Measurements from ENCODE around the gene PNPLA3.
"Not testable (repeated sequence)": the region's sequence is repeated elsewhere in the genome, so short reads cannot be mapped to it uniquely, and the experiment has no call there.

The PNPLA3 gene

DNA sequence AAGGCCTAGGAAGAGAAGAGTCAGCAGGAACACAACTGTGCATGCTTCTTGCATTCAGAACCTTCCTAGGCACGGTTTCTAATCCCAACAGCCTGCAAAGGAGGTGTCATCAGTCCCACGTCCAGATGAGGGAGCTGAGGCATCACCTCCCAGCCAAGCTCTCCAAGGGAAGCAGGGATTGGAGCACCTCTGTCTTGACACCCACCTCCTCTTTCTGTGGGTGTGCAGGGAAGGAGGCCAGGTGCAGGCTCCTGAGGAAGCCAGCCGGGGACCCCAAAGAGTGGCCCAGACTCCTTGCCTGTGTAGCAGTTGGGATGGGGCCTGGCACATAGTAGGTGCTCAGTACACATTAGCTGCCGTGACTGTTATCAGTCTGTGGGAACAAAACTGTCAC, 33.7 kb upstream of the PNPLA3 start:
- no peak for DNase-seq

GRCh38 chr22:43890901-43891331, 32.7 kb upstream of the PNPLA3 start:
- DNase-seq: no peak

- no peak for DNase-seq
These were observed 32.0 kb upstream of the PNPLA3 start, which contains the start of gene PNPLA5 for GRCh38 chr22:43891360-43892182. Gene PNPLA5 (minus strand): TSS chr22:43892013. CDS start chr22:43891880, 133 bp downstream.

GRCh38 chr22:43892183-43892894, 31.3 kb upstream of the PNPLA3 start:
- no peak for DNase-seq

- DNase-seq: no peak
These were observed 30.3 kb upstream of the PNPLA3 start for GRCh38 chr22:43893266-43893665.

DNA sequence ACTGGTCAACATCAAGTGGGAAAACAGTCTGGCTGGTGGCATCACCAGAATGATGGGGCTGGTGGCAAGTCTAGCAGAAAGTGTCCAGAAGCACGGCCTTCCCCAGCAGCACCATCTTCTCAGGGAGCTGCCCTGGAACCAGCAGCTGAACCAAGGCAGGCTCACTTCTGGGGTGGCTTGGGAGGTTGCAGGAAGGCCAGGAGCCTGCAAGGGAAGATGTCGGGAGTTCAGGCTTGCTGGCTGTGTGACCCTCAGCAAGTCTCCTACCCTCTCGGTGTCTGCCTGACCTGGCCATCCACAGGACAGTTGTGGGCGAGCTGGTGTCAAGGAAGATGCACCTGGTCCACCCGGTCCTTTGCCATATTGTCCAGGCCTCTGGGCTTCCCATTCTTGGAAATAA, 29.5 kb upstream of the PNPLA3 start:
- no peak for DNase-seq

GRCh38 chr22:43895986-43896645, 27.5 kb upstream of the PNPLA3 start:
- DNase-seq: no peak

DNA sequence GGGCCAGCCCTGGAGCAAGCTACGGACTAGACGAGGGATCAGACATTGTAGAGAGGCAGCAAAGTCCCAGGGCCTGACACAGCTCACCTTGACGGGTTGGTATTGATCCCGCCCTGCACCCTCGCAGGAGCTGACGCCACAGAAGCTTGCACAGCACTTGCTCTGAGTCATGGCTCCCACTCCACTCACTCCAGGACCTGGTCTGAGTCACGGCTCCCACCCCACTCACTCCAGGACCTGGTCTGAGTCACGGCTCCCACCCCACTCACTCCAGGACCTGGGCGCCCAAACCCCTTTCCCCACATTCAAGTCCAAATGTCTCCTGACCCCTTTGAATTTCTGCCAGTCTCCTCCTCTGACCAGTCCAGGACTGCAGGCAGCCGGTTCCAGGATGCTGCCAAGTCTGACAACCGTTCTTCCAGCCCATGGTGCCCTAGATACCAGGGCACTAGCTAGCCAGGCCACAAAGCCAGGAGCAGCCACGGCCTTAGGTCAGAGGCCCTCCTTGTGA, 25.8 kb upstream of the PNPLA3 start:
- no peak for DNase-seq

GRCh38 chr22:43900206-43900605, 23.4 kb upstream of the PNPLA3 start:
- DNase-seq: no peak

DNA sequence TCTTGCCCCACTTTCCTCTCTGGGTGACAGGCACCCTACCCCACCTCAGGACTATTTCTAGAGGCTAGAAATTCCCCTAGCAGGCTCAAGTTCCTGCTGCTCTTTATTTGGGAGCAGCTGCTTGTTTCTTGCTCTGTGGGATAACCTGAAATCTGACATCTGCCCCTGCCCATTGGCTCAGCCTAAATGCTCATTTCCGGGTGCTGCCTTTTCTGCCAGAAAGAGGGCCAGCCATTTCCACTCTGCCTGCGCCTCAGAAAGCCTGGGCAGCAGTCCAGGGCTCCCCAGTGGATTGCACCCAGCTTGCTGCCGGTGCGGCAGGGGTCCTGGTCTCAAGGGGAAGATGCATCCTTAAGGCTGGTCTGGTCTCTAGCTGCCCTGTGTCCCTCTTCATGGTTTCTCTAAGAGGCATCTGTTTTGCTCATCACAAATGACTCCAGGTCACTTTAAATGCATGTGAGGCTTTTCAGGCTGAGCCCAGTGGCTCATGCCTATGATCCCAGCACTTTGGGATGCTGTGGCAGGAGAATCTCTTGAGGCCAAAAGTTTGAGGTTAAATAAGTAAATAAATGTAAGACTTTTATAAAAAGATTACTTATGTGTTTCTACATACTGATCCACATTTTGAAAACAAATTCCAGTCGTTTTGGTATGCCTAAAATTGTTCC, 21.5 kb upstream of the PNPLA3 start:
- DNase-seq: no peak

DNA sequence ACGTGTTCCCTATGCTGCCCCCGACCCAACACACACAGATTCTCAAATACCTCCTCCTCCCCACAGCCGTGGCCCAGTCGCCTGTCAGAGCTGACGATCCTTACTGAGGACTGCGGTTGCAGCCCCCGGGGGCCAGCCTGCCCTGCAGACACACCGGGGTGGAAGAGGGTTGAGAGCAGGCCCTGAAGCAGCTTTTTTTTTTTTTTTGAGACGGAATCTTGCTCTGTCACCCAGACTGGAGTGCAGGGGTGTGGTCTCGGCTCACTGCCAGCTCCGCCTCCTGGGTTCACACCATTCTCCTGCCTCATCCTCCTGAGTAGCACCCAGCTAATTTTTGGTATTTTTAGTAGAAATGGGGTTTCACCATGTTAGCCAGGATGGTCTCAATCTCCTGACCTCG, 20.6 kb upstream of the PNPLA3 start:
- DNase-seq: not testable (repeated sequence)

DNA sequence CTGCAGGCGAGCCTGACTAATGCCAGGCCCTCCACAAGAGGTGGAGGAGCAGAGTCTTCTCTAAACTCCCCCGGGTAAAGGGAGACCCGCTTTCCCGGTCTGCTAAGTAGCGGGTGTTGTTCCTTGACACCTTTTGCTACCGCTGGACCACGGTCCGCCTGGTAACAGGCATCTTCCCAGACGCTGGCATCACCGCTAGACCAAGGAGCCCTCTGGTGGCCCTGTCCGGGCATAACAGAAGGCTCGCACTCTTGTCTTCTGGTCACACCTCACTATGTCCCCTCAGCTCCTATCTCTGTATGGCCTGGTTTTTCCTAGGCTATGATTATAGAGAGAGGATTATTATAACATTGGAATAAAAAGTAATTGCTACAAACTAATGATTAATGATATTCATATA, 19.2 kb upstream of the PNPLA3 start:
- not testable (repeated sequence) for DNase-seq

DNA sequence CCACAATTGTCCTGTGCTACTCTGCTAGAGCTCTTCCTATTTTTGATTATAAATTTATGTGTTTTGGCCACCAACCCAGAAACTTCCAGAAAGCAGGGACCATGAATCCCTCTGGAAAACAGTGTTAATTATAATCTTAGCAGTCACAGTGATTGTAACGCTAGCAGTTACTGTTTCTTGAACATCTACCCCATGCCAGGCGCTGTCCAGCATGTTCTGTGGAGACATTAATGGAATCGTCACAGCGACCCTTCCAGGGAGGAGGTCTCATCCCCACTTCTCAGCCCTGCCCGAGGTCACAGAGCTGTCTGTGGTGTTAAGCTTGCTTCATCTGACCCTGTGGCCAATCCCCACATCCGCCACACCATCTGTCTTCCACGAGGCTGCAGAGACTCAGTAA, 17.9 kb upstream of the PNPLA3 start:
- no peak for DNase-seq

GRCh38 chr22:43909708-43910107, 13.9 kb upstream of the PNPLA3 start:
- no peak for DNase-seq

DNA sequence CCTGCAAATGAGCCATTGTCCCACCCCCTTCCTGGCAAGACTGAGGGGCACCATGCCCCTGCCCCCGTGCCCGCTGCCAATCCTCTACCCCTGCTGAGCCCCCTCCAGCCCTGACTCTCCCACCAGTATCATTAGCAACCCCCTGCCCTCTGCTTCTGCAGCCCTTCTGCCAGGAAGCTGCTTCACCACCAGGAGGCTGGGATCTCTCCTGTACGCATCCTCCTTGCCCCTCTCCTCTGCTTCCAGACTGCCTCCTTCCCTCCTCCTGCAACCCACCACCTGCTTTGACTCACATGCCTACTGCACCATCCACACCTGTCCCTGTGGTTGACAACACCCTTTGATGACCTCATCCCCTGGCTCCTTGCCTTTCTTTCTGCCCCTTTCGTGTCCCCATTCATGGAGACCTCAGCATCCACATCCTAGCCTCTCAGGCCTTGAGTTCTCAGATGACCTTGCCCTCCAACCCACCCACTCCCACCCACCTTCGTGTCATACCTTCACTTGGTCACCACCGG, 13.4 kb upstream of the PNPLA3 start:
- no peak for DNase-seq

DNA sequence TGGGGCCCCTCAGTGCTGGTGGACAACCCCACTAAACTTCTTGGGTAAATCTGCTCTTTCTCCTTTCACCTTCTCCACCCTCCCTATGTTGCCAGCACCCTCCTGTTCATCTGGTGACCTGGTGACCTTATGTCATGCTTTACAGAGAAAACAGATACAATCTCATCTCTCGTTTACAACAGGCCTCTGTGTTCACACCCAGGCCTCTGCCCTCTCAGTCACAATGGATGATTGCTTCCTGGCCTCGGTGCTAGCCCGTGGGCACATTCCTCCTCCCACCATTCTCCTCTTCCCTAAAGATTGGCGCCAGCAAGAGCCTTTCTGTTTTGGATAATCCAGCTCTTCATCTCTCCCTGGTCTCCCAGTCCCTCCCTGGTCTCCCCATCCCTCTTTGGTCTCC, 12.3 kb upstream of the PNPLA3 start:
- DNase-seq: no peak

GRCh38 chr22:43917521-43917920, 6.1 kb upstream of the PNPLA3 start:
- DNase-seq: no peak

DNA sequence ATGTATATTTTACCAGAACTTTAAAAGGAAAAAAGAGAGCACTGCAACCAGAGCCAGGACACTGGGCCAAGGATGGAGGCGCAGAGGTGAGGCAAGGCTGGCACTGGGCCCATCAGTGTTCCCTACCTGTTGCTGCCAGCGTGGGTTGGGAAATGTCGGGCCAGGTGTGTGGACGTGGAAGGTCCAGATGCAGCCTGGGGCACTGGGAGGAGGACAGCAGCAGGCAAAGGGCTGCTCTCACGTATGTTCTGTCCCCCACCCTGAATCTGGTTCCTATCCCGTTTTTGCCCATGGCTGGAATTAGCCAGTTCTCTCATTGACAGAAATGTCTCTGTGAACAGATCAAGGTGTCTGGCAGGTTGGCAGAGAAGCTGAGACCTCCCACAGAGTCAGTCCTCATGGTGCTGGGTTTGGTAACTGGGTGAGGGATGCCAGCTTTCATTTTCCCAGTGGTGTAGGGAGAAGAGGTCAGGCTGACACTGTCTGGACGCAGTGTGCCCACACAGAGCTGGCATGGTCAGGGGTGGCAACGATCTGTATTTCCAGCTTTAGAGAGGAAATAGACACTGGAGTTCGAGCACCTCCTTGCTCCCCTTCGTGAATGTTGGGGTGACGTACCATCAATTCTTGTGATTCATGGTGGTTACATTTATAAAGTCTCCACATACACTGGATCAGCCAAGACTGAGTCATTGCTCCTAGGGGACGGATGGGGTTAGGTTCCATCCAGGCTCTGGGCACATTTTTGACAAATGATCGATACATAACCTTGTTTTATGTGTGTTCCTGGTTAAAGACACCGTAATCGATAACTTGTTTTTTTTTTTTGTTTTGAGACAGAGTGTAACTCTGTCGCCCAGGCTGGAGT, 4.3 kb upstream of the PNPLA3 start:
- DNase-seq: no peak

DNA sequence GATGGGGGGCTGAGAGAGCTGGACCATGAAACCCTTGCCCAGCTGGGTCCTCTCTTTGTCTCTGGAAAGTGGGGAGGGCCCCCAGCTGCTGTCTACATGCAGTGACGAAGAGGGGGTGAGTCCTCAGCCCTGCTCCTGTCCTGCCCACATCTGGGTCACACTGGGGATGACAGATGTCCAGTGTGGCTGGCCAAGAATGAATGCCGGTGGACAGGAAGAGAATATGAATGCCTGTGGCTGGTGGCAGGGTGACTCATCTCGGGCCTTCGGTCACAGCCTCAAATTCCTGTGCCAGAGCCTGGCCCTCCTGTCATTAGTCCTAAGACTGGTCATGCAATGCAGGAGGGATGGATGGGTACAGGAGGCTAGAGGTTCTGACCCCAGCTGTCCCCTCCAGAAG, 2.2 kb upstream of the PNPLA3 start:
- no peak for DNase-seq

DNA sequence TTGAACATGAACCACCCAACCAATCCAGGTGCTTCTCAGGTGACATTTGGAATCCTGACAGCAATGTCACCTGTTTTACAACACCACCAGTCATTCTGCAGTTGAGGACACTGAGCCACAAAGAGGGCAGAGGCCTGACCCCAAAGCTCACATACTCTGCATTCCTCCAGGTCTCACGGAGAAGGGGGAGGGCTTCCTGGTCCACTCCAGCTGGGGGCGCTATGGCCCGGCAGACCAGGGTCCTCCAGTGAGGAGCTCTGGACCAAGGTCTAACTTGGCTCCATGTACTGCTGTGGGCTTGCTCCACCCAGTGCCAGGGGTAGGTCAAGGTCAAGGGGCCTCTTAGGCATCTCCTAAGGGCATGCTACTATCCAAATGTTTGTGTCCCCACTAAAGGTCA, 1.5 kb upstream of the PNPLA3 start:
- DNase-seq: no peak

- DNase-seq: peak in 1 of 4 experiments; percentile 4
These were observed 414 bp upstream of the PNPLA3 start for GRCh38 chr22:43923191-43923590.

- DNase-seq: no peak
These were observed 1.3 kb downstream of the PNPLA3 start for GRCh38 chr22:43924877-43925276.

Measured in activated naive CD4-positive, alpha-beta T cell (primary cell).